Keratinocyte (primary cell): ENCODE data around the gene GON7. TPM values are rescaled to one million over a fixed set of nuclear protein-coding genes. Genes with fewer than 3 reads are reported as not detected.
"Not testable (repeated sequence)": the region's sequence is repeated elsewhere in the genome, so short reads cannot be mapped to it uniquely, and the experiment has no call there.

ENCODE experiments used
- DNase-seq: peaks from one replicate; pipeline ENCODE4 v3.0.0-alpha.2; 2011; ENCODE audit warnings: low read depth, missing footprints, low spot score
- FAIRE-seq: peaks from 2 replicates; lab custom pipeline; 2011; peaks lifted over from hg19 to GRCh38; lab: Jason Lieb, UNC
- H2AFZ ChIP-seq: 2 replicates; pipeline ENCODE4 v1.6.0; 2012; ENCODE audit warnings: low read length, control low read depth, inconsistent platforms; ENCODE audit not compliant: control insufficient read depth
- H3K27ac ChIP-seq: 2 replicates; pipeline ENCODE4 v1.5.1; 2011; ENCODE audit warnings: low read length; ENCODE audit not compliant: control insufficient read depth, insufficient read depth
- H3K27me3 ChIP-seq: 3 replicates; pipeline ENCODE4 v1.6.0; 2011; ENCODE audit warnings: low read length; ENCODE audit not compliant: control insufficient read depth, insufficient read depth; ENCODE audit errors: extremely low read depth
- H3K36me3 ChIP-seq, 2 experiments: 2 replicates in 1 of 2; 3 replicates in 1 of 2; pipeline ENCODE4 v1.5.1; 2011; ENCODE audit warnings: low read length in 2 of 2, mild to moderate bottlenecking in 1 of 2; ENCODE audit not compliant: control insufficient read depth in 2 of 2, insufficient read depth in 2 of 2; ENCODE audit errors: extremely low read depth in 1 of 2
- H3K4me1 ChIP-seq: 3 replicates; pipeline ENCODE4 v1.5.1; 2011; ENCODE audit warnings: low read length; ENCODE audit not compliant: control insufficient read depth, insufficient read depth; ENCODE audit errors: extremely low read depth
- H3K4me2 ChIP-seq: 3 replicates; pipeline ENCODE4 v1.6.0; 2011; ENCODE audit warnings: low read depth, low read length; ENCODE audit not compliant: control insufficient read depth, insufficient read depth; ENCODE audit errors: extremely low read depth
- H3K4me3 ChIP-seq, 3 experiments: fragments of 200-600 bp in 1 of 3; sonication (generic) in 1 of 3; 2 replicates in 2 of 3; 3 replicates in 1 of 3; pipeline ENCODE4 v1.5.1; 2011 to 2016; ENCODE audit warnings: low read length in 3 of 3, mild to moderate bottlenecking in 3 of 3, control low read depth in 2 of 3, inconsistent platforms in 1 of 3, low read depth in 1 of 3, mixed read lengths in 1 of 3, mixed run types in 1 of 3, moderate library complexity in 1 of 3; ENCODE audit not compliant: control insufficient read depth in 2 of 3, insufficient read depth in 2 of 3; ENCODE audit errors: extremely low read depth in 1 of 3
- H3K79me2 ChIP-seq: 2 replicates; pipeline ENCODE4 v1.6.0; 2012; ENCODE audit warnings: low read length; ENCODE audit not compliant: control insufficient read depth, insufficient read depth
- H3K9ac ChIP-seq: 3 replicates; pipeline ENCODE4 v1.6.0; 2011; ENCODE audit warnings: low read length; ENCODE audit not compliant: control insufficient read depth, insufficient read depth; ENCODE audit errors: extremely low read depth
- H3K9me1 ChIP-seq: 3 replicates; pipeline ENCODE4 v1.6.0; 2011; ENCODE audit warnings: low read length; ENCODE audit not compliant: control insufficient read depth, insufficient read depth; ENCODE audit errors: extremely low read depth
- H3K9me3 ChIP-seq: 2 replicates; pipeline ENCODE4 v1.5.1; 2012; ENCODE audit warnings: low read depth, low read length; ENCODE audit not compliant: control insufficient read depth
- H4K20me1 ChIP-seq: 3 replicates; pipeline ENCODE4 v1.6.0; 2011; ENCODE audit warnings: low read length; ENCODE audit not compliant: control insufficient read depth, insufficient read depth; ENCODE audit errors: extremely low read depth
- CTCF ChIP-seq, 3 experiments: IDR thresholded peaks in 1 of 3; conservative IDR thresholded peaks in 1 of 3; optimal IDR thresholded peaks in 1 of 3; 2 replicates in 2 of 3; 3 replicates in 1 of 3; pipeline versions ENCODE3 to v1.5.1; 2011; ENCODE audit warnings: low read length in 3 of 3, mild to moderate bottlenecking in 3 of 3, moderate library complexity in 2 of 3, control low read depth in 1 of 3, inconsistent platforms in 1 of 3; ENCODE audit not compliant: insufficient read depth in 2 of 3; ENCODE audit errors: extremely low read depth in 1 of 3
- EZH2 ChIP-seq: IDR thresholded peaks from one replicate; pipeline ENCODE4 v1.6.1; 2012; ENCODE audit warnings: inconsistent platforms, mild to moderate bottlenecking, low read length, moderate library complexity
- dilution Hi-C: fragments of 300-500 bp; cut with MboI; formaldehyde crosslinking; loops from one replicate; pipeline ENCODE4 v1.7.0; 2020; ENCODE audit warnings: low sequenced_read_pairs; ENCODE audit not compliant: extremely low pct_ligation_motif_present
- polyA plus RNA-seq, 5 experiments: library from polyadenylated mRNA; depleted of rRNA in 3 of 5; stranded (reverse) in 3 of 5; stranded (forward) in 1 of 5; unstranded in 1 of 5; fragments of >200 nt; gene quantifications; 1 replicate in 1 of 5; 2 replicates in 3 of 5; 3 replicates in 1 of 5; pipeline versions ENCODE4 v1.2.1 to v1.2.3, GENCODE V29; 2011 to 2012; ENCODE audit warnings: missing spikeins in 2 of 5, low read depth in 1 of 5, low replicate concordance in 1 of 5

The GON7 gene
- polyA plus RNA-seq, 1 donor (not counting 4 experiments of a cell fraction or from before 2014, with no cell fraction given): 12.6 TPM

- H3K27ac ChIP-seq, dilution Hi-C loops, FAIRE-seq: not testable (repeated sequence)
These were observed 48.5 kb downstream of the GON7 start for GRCh38 chr14:93158349-93158748.

GRCh38 chr14:93156693-93157369 lies 50.0 kb downstream of the GON7 start:
- no peaks in the 10 kb centered on the region for H3K9me1 ChIP-seq
- no peaks in the 10 kb centered on the region for H3K36me3 ChIP-seq
- H3K4me1 ChIP-seq: no peaks in the 10 kb centered on the region
- H3K9me3 ChIP-seq: no peaks in the 10 kb centered on the region
- TF ChIP-seq EZH2 (no peak), CTCF (optimal IDR thresholded peaks at IDR 0.05 in 1 of 3, IDR thresholded peaks at IDR 0.05 in 1 of 3, conservative IDR thresholded peaks at IDR 0.05 in 1 of 3; ENCODE audit: extremely low read depth in 1 of 3, insufficient read depth in 2 of 3, low read length in 3 of 3) (no peak)
- no peaks in the 10 kb centered on the region for H3K79me2 ChIP-seq
- H3K9ac ChIP-seq: no peak overlapping the region
- H2AFZ ChIP-seq: no peak overlapping the region
- FAIRE-seq (no peak), DNase-seq (no peak)
- H3K4me3 ChIP-seq: no peak overlapping the region
- no peaks in the 10 kb centered on the region for H3K27me3 ChIP-seq
- H4K20me1 ChIP-seq: no peaks in the 10 kb centered on the region
- no peak overlapping the region for H3K4me2 ChIP-seq
- H3K27ac ChIP-seq: no peak overlapping the region
- dilution Hi-C loops: no loop called here

More at GRCh38 chr14:93158349-93158748, 48.5 kb downstream of the GON7 start:
- not testable (repeated sequence) for H3K4me3 ChIP-seq, H3K27me3 ChIP-seq, H3K9ac ChIP-seq, DNase-seq, H3K4me2 ChIP-seq, H3K9me3 ChIP-seq, H2AFZ ChIP-seq, H3K9me1 ChIP-seq, H3K36me3 ChIP-seq, H3K4me1 ChIP-seq, H3K79me2 ChIP-seq, H4K20me1 ChIP-seq

GRCh38 chr14:93155667-93156066 lies 51.2 kb downstream of the GON7 start:
- H3K9me3 ChIP-seq: no peaks in the 10 kb centered on the region
- H2AFZ ChIP-seq: no peak overlapping the region
- FAIRE-seq (no peak), DNase-seq (no peak)
- no peaks in the 10 kb centered on the region for H3K79me2 ChIP-seq
- H3K4me2 ChIP-seq: no peak overlapping the region
- H3K27ac ChIP-seq: no peak overlapping the region
- TF ChIP-seq CTCF (optimal IDR thresholded peaks at IDR 0.05 in 1 of 3, IDR thresholded peaks at IDR 0.05 in 1 of 3, conservative IDR thresholded peaks at IDR 0.05 in 1 of 3; ENCODE audit: extremely low read depth in 1 of 3, insufficient read depth in 2 of 3, low read length in 3 of 3) (no peak), EZH2 (no peak)
- no peaks in the 10 kb centered on the region for H3K9me1 ChIP-seq
- H3K4me3 ChIP-seq: no peak overlapping the region
- H3K4me1 ChIP-seq: peaks cover 8% of the 10 kb centered on the region
- no peaks in the 10 kb centered on the region for H3K27me3 ChIP-seq
- H4K20me1 ChIP-seq: no peaks in the 10 kb centered on the region
- H3K9ac ChIP-seq: no peak overlapping the region
- dilution Hi-C loops: no loop called here
- H3K36me3 ChIP-seq: no peaks in the 10 kb centered on the region
